Ecto neural progenitor cell (in vitro differentiated cells): Measurements from ENCODE around the gene SYNGR3.
"Not testable (repeated sequence)": the region's sequence is repeated elsewhere in the genome, so short reads cannot be mapped to it uniquely, and the experiment has no call there.

Experiments used
- DNase-seq: peaks from one replicate; pipeline ENCODE4 v3.0.0-alpha.2; 2018; ENCODE audit warnings: low spot score

Gene SYNGR3

DNA sequence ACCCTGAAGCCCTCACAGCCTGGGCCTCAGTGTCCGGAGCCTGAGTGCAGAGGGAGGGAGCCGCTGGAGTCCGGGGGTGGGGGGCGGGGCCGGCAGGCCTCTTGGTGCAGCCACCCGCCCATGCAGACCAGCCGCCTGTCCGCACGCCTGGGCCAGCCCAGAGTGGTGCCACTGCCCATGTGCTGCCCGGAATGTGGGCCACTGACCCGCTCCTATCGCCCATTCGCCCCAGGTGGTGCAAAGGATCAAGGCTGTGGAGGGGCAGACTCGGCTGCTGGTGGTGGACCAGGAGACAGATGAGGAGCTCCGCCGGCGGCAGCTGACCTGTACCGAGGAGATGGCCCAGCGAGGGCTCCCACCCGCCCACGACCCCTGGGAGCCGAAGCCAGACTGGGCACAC, 39.6 kb downstream of the SYNGR3 start:
- no peak for DNase-seq

DNA sequence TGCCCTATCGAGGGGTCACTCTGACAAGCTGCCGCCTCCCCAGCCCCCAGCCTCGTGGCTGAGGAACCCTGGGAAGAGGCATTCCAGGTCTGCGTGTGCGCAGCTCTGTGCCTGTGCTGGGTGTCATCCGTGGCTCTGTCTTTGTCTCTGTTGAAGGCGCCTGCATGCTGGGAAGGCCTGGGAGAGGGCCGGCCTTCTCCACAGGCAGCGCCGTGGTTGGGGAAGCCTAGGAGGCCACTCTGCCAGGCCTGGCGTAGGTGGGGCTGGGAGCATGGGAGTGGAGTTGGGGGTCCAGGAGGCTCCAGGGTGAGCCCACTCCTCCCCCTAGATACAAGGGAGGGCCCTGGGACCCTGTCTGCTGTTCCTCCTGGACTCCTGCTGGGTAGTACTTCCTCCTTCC, 40.3 kb downstream of the SYNGR3 start:
- DNase-seq = no peak

DNA sequence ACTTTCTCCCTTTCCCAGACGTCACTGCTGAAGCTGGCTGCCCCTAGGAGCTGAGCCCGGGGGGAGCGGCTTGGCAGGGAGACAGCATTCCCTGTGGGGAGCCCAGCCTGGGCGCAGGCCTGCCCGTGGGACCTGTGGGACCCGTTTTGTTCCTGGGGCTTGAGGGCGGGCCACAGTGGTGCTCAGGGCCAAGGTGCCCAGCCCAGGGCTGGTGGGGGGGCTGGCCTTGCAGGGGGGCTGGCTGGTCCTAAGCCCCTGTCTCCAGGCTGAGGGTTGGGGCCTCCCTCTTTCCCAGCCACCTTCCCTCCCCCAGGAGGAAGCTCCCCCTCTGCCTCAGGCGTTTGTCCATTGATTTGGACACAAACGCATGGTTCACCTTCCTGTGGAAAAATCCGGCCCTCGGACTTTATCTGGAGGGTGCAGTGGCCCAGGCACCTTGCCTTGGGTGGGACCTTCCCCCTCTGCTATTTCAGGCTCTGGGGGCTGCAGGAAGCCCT, 41.4 kb downstream of the SYNGR3 start:
- DNase-seq = no peak

DNA sequence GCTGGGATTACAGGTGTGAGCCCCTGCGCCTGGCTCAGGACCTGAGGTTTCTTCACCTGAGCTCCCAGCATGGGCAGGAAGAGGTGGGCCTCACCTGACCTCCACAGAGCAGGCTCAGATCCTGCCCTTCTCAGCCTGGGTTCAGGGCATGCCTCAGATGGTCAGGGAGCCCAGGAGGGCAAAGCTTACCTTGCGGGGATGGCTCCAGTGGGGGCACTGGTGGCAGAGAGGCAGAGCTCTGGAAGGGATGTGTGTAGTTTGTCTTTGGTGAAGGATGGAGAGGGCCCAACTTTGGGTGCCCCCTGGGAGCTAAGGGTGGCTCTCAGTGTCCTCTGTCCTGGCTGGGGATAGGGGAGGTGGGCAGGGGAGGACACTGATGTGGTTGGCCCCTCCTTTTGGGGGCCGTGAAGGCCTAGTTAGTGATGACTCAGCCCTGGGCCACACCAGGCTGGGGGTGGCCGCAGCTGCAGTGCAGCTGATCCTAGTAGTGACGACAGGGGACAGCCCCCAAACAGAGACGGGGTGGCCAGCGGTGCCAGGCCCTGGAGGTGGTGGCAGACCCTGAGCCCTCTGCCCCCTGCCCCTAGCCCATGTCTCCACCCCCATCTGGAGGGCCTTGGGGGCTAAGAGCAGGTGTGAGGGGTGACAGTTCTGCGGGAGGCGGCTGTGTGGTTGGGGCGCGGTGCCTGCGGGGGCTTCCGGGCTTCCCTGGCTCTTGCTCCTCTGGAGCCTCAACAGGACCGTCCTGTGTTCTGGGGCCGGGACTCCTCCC, 42.7 kb downstream of the SYNGR3 start:
- no peak for DNase-seq

DNA sequence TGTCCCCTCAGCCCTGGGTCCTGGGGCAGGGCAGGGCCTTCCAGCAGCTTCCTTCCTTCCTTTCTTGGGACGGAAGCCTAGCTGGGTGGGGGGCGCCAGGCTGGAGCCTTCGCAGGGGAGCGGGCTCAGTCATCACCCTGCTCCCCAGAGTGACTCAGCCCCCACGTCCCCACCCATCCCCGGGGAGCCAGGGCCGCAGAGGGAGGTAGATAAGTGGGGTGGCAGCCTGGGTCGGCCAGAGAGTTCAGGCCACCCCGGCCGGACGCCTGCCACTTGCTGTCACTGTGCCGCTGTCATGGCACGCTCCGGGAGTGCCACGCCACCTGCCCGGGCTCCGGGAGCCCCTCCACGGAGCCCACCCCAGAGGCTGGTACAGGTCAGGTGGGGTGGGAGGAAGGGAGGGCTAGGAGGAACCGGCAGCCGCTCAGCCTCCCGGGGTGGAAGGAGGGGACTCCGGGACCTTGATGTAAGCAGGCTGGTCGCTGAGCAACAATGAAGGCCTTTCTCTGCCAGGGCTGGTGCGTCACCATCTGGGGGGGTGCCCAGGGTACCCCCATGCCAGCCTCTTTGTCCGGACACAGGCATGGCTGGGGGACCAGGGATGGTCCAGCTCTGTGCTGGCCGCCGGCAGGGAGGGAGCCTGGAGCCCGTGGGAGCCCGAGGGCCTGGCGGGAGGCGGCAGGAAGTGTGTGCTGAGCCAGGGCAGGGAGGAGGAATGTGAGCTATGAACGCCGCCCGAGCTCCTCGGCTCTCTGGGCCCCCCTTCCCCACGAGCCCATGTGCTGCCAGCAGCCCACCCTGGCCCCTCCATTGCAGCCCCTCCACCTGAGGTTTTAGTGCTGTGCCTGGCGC, 43.5 kb downstream of the SYNGR3 start:
- no peak for DNase-seq

DNA sequence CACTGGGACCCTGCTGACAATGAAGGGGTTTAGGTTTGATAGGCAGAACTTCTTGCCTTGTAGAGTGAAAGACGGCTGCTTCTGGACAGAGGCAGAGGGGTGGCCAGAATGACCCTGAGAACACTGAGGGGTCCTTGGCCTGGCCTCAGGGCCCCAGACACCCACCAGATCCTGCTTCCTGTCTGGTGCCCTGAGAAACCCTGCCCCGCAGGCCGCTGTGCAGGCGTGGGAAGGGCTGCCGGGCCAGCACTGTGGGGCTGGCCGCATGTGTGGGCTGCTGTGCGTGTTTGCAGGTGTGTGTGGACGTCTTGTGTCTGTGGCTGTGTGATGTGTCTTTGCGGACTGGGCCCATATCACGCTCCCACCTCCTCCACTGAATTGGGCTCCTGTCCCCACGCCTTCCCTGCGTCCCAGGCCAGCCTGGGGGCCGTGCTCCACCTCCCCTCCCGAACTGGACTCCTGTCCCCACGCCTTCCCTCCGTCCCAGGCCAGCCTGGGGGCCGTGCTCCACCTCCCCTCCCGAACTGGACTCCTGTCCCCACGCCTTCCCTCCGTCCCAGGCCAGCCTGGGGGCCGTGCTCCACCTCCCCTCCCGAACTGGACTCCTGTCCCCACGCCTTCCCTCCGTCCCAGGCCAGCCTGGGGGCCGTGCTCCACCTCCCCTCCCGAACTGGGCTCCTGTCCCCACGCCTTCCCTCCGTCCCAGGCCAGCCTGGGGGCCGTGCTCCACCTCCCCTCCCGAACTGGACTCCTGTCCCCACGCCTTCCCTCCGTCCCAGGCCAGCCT, 44.3 kb downstream of the SYNGR3 start:
- not testable (repeated sequence) for DNase-seq

DNA sequence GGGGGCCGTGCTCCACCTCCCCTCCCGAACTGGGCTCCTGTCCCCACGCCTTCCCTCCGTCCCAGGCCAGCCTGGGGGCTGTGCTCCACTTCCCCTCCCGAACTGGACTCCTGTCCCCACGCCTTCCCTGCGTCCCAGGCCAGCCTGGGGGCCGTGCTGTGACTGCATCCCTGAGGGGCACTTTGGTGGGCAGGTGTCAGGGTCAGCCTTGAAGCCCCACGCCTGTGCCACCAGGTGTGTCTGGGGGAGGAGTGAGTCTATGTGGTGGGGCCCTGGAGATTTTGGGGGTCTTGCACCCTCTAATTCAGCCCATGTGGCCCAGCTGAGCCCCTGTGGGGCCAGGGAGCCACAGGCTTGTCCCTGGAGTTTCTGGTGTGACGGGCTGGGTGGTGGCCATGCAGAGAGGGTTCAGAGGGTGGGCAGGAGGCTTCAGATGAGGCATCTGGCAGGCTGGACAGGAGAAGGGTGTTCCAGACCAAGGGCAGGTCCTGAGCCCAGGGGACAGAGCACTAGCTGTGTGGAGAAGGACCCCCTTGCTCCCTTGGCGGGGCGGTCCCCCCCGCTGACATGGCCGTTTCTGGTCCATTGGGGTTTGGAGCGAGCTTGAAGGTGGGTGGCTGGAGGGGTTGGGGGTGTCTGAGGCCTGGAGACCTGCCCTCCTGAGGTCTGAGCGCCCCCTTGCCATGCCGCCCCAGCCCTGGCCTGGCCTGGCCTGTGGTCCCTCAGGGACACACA, 45.1 kb downstream of the SYNGR3 start:
- DNase-seq = no peak

DNA sequence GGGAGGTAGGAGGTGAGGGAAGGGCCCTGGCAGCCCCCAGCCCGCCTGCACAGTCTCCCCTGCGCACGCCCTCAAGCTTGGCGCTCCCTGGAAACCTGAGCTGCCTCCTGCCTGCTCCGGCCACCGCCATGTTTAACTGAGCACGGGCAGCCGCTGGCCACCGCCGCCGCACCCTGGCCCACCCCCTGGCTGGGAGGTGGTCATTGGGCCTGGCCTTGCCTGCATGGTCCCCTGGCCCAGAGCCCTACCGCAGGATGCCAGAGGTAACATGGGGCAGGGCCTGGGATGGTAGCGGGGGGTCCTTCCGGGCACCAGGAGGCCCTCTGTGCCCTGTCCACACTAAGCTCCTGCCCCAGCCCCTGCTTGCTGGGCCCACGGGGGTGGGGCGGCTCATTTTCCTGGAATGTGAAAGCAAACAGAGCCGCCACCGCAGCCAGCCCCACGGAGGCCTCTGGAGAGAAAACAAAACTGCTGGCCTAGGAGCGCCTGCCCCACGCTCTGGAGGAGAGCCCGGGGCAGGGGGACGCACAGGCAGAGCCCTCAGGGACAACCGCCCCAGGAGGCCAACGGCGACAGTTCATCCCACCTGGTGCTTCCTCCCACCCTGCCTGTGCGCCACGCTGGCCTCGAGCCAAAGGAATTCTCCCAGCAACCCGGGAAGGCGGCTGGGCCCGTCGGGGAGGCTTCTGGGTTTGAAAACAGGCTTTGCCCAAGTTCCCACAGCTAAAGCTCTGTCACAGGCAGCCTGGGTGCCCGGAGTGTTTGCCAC, 45.8 kb downstream of the SYNGR3 start:
- DNase-seq = no peak

DNA sequence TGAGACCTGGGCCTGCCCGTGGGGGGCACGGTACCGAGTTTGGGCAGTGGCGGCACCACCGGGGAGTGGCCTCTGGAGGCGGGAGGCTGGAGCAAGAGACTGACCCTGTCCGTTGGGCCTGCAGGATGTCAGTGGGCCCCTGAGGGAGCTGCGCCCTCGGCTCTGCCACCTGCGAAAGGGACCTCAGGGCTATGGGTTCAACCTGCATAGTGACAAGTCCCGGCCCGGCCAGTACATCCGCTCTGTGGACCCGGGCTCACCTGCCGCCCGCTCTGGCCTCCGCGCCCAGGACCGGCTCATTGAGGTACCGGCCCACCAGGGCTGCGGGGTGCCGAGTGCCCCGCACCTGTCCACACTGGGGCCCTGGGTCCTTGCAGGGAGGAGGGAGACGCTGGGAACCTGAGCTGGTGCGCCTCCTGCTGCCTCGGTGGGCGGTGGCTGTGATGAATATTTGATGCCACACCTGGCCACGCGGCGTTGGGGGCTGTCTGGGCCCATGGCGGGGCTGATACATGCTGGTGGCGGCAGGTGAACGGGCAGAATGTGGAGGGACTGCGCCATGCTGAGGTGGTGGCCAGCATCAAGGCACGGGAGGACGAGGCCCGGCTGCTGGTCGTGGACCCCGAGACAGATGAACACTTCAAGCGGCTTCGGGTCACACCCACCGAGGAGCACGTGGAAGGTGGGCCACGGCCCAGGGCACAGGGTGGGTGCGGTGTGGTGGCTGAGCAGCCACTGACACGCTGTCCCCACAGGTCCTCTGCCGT, 46.6 kb downstream of the SYNGR3 start:
- DNase-seq = no peak

DNA sequence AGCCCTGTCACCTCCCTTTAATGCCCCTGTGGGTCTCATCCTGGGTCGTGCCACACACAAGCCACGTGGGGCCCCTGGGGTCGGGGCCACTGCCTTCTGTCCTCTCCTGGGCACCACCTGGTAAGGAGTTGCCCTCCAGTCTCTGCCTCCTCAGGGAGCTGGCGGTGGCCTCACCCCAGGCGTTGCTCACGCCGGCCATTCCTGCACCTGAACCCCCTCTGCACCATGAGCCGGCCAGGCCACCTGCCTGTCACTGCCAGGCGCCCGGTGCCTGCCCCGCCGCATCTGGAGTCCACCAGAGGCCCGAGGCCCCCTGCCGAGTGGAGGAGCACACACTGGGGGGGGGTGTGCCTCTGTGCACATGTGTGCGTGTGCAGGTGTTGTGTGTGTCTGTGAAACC, 47.3 kb downstream of the SYNGR3 start:
- DNase-seq = no peak

DNA sequence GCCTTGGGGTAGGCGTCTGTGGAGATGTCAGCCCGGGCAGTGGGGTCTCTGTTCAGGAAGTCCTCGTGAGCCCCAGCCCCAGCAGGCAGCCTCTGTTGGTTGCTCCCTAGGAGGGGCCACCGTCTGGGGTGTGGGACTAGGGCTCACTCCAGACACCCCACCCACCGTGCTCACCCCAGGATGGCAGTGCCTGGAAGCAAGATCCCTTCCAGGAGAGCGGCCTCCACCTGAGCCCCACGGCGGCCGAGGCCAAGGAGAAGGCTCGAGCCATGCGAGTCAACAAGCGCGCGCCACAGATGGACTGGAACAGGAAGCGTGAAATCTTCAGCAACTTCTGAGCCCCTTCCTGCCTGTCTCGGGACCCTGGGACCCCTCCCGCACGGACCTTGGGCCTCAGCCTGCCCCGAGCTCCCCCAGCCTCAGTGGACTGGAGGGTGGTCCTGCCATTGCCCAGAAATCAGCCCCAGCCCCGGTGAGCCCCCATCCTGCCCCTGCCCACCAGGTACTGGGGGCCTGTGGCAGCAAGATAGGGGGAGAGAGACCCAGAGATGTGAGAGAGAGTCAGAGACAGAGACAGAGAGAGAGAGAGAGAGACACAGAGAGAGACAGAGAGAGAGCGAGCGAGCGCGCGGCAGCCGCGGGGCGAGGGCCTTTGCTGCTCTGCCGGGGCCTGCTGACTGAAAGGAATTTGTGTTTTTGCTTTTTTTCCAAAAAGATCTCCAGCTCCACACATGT, 48.0 kb downstream of the SYNGR3 start:
- DNase-seq = no peak

DNA sequence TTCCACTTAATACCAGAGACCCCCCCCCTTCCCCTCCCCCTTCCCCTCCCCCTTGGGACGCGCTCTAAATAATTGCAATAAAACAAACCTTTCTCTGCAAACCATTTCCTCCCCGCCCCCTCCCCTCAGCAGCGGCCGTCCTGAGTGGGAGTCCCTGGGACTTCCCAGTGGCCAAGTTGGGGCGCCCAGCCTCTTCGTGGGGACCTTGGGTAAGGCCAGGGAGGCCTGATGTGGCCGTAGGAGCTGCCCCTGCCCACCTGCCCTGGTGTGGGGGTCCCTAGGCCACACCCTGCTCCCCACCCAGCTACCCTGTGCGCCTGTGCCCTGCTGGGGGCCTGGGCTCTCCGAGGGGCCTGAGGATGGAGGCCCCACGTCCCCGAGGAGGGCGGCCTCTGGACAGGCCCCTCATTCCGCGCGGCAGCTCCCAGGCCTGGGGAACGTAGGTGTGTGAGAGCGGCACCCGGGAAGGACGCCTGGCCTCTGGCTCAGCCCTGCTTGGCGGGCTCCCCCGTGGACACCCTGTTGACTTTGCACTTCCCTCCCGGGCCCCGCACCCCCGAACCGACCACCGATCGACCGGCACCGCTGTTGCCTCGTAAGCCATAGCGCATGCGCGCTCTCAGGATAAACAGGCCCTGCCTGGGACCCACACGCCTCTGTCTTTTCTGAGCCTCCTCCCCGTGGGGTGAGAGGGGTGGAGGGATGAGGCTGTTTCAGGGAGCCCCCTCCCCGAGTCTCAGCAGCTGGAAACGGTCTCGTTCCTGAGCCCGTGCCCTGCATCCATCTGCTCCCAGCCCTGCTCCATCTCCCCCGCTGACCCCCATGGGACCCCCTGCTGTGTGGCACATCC, 48.8 kb downstream of the SYNGR3 start:
- no peak for DNase-seq

DNA sequence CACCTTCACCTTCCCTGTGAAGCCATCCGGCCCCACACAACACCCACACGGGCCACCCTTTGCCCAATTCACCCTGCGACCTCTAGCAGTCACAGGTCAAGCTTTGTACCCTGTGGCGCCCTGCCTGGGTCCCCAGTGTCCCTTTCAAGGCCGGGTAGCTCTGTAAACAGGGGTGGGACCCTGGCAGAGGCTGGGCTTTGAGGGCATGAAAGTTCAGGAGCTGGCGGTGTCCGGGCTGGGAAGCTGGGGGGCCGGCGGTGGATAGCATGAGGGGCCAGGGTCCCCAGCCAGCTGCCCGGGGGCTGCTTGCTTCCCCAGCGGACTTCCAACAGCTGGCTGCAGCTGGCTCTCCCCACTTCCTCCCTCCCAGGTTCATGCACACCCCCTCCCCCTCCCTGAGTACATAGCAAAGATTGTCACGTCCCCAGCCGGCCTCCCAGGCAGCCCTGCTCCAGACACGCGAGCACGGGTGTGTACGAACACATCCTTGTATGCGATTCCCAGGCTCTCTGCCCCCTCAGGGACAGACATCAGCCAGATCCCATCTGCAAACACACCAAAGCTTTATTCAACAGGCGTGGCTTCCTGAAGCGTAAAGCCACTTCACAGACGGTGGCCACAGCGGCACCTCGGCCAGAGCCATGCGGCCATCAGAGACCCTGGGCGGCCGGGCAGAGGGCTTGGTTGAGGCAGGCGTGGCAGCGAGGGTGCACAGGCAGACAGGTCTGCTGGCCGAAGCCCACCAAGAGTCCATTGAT, 49.7 kb downstream of the SYNGR3 start:
- no peak for DNase-seq

DNA sequence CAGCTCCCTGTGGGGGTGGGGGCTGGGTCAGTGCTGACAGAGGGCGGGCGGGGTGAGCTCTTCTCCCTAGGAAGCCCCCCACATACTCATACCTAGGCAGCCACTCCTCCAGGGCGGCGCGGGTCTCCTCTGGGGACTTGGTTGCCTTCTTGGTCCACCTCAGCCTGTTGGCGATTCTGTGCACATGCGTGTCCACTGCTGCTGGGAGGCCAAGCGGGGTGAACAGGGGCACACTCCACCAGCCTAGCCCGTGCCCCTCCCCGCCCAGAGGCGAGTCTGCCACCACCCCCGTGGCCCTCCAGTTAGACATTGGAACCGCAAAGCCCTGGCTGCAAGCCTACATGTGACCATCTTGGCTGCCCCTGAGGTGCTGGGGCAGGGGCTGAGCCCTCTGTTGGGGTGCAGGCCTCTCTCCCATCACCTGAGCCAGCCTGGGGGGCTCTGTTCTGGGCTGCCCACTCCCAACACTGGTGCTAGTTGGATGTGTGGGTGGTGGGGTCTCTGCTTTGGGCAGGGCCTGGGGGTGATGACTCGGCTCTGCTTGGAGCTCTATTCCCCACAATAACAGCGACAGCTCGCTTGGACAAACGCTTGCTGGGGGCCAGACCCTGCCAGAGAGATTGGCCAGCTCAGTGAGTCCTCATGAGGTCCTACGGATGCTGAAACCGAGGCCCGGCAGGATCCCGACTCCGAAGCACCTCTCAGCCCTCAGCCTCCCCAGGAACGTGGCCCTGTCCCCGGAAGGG, 50.4 kb downstream of the SYNGR3 start:
- no peak for DNase-seq

DNA sequence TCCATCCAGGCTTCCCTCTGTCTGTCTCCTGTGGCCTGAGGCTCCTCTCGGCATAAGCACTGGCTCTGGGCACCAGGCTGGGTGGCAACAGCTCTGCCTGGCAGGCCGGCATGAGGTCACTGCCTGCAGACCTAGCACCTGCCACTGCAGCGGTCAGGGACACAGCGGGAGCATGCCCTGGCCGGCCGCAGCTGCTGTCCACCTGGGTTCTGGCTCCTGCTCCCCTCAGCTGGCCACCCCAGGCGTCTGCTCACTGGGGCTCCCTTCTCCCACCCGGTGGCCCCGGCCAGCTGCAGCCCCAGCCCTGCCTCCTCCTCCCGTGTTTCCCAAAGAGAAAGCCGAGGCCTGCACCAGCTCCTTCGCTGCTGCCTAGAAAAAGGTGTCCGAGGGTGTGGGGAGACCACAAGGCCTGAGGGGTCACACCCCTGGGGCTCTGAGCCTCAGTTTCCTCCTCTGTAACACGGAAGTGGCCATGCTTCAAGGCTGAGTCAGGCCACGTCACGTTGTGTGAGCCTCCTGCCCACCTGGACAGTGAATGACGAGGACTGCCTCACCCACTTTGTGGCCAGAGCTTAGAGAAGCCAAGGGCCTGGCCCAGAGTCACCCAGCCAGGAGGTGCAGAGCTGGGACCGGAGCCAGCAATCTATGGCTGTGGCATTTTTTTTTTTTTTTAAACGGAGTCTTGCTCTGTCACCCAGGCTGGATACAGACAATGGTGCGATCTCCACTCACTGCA, 51.2 kb downstream of the SYNGR3 start:
- DNase-seq = no peak
